Measurements from ENCODE around the gene PDHB.

- TF ChIP-seq EZH2 (IDR thresholded peaks at IDR 0.05; ENCODE audit: insufficient read depth, poor library complexity, severe bottlenecking) = no peak
- no peak for TF ChIP-seq EZH2phosphoT487 (IDR thresholded peaks at IDR 0.05; ENCODE audit: insufficient read depth, low read depth)
These were observed 36.9 kb upstream of the PDHB start for GRCh38 chr3:58470363-58471024.

All from GM23248 (cell line).